ENCODE data around the gene RDH13.
"Not testable (repeated sequence)": the region's sequence is repeated elsewhere in the genome, so short reads cannot be mapped to it uniquely, and the experiment has no call there.

RDH13 gene

DNA sequence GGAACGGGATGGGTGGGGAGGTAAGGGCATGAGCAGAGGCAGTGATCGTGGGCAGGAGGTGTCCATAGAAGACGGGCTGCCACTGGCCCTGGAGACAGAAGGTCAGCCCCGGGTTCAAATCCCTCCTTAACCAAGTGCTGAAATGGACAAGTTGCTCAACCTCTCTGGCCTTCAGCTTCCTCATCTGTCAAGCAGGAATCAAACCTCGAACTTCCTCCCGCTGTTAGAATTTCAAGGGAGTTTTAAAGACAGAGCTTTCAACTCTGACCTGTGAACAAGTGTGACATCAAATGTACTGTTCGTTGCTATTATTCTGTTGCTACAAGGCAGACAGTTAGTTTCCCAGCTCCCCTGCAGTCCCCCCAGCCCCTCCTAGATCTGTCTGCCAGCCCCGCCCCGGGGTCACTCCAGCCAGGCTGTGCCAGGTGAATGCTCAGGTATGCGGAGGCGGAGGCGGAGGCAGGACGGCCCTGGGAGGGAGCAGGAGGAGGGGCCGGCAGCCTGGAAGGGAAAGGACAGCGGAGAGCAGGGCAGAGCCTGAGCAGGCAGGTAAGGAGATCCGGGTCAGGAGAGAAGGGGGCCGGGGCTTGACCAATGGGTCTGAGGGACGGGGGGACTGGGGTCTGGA, 12.5 kb upstream of the RDH13 start, which contains the start of gene EPS8L1:
Gene EPS8L1, plus strand, starts transcription at position 499 of the 628 bp plus-strand sequence. CDS start 576 bp downstream, outside the sequence.
- no peak for DNase-seq

DNA sequence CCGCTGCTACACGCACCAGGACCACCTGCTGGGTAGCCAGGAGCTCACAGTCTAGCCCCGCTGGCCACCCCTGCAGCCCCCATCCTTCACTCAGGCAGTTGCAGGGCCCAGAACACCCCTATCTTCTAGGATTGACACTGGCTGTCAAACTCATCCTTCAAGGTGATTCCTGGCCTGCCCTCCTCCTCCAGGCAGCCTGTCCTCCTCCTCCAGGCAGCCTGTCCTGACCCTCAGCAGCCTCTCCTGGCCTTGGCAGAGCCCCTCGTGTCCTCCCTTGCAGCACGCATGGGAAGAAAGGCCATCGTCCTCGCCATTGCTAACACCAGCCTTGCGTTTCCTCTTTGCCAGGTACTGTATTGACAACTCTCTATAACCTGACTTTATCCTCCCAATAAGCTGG, 9.0 kb upstream of the RDH13 start:
- DNase-seq, result no peak

DNA sequence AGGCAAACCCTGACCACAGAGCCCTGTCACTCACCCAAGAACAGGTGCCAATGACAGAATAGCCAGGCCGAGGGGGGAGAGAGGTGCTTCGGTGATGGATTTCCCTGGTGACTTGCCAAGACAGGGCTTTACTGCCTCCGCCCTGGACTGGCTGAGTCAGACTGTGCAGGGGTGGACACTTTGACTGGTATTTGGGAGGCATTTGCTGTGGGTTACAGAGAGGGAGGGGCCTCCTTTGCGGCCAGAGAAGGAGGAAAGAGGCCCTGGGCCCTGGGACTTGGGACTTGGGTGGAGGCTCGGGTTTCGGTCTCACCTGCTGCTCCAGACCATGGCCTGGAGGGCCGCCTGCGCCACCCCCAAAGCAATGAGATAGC, 8.2 kb upstream of the RDH13 start:
- DNase-seq, result no peak

DNA sequence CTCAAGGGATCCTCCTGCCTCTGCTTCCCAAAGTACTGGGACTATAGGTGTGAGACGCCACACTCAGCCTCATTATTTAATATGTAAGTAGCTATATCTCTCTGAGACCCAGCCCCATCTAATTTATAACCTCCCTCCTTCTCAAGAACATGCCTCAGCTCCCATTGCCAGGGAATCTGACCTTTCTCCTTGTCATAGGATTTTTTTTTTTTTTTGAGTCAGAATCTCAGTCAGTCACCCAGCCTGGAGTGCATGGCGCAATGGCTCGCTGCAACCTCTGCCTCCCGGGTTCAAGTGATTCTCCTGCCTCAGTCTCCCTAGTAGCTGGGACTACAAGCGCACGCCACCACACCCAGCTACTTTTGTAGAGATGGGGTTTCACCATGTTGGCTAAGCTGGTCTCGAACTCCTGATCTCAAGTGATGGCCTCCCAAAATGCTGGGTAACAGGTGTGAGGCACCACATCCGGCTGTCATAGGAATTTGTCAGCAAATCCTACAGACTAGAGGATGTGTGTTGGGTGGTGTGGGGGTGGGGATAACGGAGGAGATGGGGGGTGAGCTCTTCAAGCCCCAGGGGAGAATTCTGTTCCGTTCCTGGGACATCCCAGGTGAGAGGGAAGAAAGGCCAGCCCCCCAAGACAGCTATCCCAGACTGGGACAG, 7.6 kb upstream of the RDH13 start:
- DNase-seq, result no peak

DNA sequence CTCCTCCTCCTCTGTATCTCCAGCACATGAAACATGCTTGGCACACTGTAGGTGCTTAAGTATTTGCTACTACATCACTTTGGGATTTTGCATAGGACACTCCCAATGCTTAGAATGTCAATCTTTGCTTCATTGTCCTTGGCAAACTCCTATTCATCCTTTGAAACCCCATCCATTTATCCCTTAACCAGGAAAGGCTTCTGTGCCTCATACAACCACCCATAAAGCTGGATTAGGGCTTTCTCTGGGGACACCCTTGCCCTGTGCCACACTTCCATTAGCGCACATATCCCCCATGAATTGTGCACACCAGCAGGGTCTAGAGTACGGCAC, 6.9 kb upstream of the RDH13 start:
- no peak for DNase-seq

DNA sequence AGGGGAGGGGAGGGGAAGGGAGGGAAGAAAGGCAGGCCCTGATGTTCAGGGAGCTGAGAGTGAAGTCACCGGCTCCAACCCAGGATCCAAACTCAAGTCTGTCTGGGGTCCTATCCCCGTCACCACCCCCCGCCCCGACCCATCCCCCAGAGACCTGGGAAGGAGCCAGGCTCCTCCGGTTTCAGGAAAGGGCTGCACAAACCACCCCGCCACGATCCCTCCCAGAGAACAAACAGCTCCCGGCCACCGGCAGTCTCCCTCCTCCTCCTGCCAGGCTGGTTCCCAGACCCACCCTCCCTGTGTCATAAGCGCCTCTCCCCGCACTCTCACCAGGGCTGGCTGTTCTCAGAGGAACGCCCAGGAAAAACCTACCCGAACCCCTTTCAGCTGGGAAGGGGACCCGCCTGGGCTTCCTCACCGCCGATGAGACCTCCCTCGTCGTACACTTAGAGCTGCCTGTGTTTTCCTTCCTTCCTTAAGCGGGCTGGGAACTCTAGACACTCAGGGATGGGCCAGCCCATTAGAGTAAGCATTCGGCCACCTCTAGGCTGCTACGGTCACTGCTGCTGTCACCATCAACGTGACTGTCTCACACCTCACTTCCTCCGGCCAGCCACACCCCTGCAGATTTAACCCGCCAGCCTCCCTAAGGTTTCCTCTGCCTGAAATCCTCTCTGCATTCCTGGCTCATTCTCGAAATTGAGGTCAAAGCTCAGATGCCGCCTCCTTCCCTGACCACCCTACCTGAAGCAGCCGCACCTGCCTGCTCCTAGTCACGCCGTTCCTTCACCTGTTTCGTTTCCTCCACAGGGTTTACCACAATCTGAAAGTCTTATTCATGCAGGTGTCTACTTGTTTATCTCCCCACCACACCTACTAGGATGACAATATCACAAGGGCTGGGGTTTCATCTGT, 6.3 kb upstream of the RDH13 start:
- no peak for DNase-seq

DNA sequence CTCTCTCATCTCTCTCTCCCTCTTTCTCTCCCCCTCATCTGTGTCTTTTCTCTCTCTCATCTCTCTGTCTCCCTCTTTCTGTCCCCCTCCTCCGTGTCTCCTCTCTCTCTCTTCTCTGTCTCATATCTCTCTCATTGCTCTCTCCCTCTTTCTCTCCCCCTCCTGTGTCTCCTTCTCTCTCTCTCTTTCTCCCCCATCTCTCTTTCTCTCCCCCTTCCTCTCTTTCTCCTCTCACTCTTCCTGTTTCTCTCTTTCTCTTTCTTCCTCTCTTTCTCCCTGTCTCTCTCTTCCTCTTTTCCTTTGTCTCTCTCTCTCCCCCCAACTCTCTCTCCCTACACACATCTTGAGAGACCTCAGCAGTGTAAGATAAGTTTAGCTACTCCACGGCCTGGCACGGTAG, 4.9 kb upstream of the RDH13 start:
- DNase-seq, result no peak

DNA sequence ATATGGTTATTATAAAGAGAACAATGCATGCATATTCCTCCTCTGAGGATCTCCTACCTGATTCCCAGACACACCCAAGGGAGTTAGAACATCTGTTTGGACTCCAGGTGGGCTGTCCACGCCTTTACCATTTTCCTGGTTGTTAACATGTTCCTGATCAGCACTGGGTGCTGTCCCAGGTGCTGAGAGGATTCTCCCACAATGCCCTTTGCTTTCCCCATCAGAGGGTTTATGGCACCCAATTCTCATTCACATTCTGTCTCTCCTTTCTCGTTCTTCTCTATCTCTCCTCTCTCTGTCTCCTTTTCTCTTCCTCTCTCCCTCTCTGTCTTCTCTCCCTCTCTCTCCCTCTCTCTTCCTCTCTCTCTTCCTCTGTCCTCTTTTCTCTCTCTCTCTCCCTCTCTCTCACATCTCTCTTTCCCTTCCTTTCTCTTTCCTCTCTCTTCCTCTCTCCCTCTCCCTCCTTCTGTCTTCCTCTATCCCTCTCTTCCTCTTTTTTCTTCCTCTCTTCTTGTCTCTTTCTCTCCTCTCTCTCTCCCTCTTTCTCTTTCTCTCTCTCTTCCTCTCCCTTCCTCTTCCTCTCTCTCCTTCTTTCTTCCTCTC, 3.3 kb upstream of the RDH13 start:
- no peak for DNase-seq

DNA sequence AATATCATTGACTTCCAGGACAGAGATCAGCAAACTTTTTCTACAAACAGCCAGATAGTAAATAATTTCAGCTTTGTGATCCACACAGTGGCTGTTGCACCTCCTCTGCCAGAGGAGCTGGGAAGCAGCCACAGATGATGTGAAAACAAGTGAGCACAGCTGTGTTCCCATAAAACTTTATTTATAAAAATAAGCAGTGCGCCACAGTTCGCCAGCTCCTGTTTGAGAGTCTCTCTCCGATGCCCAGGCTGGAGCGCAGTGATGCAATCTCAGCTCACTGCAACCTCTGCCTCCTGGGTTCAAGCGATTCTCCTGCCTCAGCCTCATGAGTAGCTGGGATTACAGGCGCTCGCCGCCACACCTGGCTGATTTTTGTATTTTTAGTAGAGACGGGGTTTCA, 2.6 kb upstream of the RDH13 start:
- DNase-seq, result not testable (repeated sequence)

DNA sequence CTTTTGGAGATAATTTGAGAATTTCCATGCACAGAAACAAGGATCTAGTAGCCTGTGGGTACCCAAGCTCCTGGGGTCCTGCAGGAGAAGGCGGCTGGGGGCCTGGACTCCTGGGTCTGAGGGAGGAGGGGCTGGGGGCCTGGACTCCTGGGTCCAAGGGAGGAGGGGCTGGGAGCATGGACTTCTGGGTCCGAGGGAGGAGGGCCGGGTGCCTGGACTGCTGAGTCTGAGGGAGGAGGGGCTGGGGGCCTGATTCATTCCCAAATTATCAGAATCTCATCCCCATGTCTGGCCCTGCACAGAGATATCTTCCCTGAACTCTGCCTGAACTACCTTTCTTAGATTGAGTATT, 520 bp upstream of the RDH13 start:
- no peak for DNase-seq

DNA sequence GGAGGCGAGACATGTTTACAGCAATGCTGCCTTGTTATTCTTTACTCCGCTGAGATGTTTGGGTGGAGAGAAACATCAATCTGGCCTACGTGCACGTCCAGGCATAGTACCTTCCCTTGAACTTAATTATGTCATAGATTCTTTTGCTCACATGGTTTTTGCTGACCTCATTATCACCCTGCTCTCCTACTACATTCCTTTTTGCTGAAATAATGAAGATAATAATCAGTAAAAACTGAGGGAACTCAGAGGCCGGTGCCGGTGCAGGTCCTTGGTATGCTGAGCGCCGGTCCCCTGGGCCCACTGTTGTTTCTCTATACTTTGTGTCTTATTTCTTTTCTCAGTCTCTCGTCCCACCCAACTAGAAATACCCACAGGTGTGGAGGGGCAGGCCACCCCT, 2.7 kb downstream of the RDH13 start:
- DNase-seq, result not testable (repeated sequence)

DNA sequence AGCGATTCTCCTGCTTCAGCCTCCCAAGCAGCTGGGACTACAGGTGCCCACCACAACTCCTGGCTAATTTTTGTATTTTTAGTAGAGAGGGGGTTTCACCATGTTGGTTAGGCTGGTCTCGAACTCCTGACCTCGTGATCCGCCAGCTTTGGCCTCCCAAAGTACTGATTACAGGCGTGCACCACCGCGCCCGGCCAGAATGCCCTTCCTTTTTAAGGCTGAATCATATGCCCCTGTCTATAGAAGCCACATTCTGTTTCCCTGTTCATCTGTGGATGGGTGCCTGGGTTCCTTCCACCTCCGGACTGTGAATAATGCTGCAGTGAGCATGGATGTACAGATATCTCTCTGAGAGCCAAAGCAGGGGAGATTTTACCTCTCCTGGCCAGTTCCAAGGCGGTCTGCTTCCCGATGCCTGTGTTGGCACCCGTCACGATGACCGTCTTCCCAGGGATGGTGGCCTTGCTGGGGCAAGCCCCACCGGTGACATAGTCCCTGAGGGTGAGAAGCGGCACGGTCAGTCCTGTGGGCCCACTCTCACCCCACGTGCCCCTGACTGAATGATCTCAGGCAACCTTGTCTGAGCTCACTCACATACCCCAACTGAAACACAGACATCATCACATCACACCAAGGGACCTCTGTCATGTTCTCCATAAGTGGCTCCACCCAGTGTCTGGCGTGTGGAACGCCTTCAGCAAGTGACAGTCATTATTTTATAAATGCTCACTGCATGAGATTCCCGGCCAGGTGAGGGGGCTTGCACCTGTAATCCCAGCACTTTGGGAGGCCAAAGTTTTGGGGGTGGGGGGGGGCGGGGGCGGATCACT, 4.0 kb downstream of the RDH13 start:
- DNase-seq, result no peak

DNA sequence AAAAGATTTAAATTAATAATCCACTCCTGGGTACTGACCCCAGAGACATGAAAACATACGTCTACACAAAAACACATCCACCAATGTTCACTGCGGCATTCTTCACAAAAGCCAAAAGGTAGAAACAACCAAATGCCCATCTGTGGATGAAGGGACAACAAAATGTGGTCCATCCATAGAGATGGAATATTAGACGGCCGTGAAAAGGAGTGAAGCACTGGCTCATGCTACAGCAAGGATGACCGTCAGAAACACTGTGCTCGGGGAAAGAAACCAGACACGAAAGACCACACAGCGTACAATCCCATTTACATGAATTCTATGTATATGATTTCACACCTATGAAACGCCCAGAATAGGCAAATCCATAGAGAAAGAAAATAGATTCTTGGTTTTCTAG, 6.1 kb downstream of the RDH13 start:
- DNase-seq, result no peak

DNA sequence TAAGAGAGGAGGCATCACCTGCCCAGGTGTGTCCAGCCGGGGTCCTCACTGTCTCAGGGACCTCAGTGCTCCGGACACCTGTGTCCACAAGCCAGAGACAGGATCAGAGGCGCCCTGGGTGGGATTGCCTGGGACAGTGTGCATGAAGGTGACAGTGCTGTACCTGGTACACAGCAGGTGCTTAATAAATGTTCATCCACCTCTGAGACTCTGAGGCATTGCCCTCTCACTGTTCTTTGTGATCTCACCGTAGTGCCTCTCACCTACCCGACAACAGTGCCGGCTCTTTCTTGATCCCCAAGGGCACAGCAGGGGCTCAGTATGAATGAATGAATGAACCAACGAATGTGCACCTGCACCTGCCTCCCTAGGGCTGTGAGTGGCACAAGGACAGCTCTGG, 9.2 kb downstream of the RDH13 start:
- DNase-seq, result no peak

DNA sequence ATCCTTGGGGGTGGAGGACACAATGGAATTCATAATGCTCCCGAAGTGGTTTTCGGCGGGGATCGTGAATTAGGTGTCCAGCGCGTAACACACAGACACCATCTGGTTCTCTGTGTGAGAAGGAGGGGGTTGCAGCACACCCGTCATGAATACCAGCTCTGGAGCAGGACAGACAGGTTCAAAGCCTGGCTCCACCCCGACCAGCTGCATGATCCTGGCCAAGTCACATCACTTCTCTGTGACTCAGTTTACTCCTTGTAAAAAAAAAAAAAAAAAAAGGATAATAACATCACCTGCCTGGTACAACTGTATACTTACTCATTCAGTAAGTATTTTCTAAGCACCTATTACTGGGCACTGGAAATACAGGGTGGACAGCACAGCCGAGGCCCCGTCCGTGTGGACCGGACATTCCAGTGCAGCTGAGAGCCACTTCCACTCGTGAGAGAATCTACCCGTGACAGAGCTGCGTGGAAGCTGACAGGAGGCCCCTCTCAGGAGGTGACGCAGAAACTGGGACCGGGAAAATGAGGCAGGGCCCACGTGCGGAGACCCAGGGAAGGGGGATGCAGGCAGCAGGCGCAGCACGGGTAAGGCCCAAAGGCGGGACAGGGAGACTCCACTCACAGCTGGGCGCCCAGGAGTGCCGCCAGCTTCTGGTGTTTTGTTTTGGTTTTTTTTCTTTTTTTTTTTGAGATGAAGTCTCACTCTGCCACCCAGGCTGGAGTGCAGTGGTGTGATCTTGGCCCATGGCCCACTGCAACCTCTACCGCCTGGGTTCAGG, 12.0 kb downstream of the RDH13 start:
- DNase-seq, result no peak

DNA sequence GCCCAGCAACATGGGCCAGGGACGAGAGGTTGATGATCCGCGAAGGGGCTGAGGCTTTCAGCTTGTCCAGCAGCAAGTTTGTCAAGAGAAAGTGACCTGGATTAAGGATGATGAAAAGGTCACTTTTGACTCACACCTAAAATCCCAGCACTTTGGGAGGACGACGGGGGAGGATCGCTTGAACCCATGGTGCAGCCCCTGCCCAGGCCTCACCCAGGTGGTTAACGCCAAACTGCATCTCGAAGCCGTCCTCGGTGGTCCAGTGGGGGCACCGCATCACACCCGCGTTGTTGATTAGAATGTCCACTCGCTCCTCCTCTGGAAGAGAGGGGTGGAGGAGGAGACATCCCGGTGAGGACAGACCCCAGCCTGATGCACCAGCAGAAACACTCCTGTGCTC, 14.5 kb downstream of the RDH13 start:
- DNase-seq, result no peak

DNA sequence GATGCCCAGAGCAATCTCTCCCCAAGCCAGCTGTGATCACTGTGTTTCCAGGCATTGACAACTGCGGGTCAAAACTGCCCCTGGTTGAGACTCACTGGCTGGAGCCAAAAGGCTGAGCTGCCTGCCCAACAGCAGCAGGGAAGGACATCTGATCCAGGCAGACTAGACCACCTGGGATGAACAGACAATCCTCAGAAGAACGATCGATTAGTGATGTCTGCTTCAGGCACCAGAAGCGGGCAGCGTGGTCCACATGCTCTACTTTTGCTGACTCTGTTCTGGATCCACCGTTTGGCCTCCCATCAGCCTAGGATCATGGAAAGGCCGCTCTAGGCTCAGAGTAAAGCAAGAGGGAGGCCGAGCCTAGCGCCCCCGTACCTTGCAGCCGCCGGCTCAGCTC, 15.0 kb downstream of the RDH13 start:
- DNase-seq, result no peak

DNA sequence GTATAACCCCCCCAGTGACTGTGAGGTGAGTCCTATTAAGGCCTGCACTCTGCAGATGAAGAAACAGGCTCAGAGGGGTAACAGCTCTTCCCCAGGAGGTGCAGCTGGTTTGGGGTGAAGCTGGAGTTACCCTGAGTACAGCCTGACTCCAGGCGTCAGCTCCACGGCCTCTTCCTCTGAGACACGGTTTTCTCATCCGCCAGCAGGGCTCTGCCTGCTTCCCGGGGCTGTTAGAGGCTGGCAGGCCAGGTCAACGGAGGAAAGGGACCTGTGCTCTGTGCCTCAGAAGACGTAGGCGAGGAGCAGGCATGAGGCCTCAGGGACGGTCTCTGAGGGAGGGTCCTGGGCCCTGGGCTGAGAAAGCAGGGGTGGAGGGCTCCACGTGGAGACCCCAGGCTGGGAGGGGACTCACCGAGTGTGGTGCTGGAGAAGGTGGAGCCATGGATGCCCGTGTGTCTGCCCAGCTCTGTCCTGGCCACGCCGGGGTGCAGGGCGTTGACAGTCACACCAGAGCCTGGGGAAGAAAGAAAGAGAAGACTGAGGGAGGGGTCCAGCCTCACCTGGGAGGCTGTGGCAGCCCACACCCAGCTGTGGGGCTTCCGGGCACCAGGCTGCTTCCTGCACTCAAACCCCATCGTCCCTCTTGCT, 15.8 kb downstream of the RDH13 start:
- DNase-seq, result no peak

DNA sequence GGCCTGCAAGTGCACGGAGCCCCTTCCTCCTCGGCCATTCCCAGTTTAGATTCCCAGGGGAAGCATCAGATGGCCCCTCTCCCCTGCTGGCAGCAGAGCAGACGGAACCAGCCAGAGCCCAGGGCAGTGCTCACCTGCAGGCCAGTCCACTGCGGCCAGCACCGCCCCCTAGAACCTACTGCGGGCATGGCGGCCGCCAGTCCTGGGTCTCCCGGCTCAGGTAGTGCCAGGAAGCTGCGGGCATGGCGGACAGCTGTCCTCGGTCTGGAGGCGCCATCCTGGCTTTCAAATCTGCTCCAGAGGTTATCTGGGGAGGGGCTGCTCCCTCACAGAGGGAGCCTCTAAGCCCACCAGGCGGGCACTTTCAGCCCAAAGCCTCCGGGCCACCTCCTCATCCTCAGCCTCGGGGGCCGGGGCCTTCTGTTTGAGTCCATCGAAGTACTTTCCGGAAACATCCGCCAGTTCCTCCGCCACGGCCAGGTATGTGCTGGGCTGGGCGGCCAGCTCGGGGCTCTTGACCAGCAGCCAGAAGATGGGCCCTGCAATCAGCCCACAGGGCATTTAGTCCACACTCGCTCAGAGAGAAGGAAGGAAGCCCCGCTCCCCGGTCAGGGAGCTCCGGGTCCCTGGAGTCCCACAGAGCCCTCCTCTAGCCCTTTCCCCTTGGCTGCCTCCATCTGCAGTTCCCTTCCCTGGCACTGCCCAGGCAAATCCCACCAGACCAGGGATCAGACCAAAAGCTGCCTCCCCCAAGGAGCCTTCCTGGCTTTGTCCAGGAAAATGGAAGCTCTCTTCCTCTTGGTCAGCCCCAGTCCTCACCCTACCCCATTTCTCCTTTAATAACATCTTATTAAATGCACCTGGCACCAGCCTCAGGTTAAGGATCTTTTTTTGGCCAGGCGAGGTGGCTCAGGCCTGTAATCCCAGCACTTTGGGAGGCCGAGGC, 17.9 kb downstream of the RDH13 start:
- DNase-seq, result no peak

DNA sequence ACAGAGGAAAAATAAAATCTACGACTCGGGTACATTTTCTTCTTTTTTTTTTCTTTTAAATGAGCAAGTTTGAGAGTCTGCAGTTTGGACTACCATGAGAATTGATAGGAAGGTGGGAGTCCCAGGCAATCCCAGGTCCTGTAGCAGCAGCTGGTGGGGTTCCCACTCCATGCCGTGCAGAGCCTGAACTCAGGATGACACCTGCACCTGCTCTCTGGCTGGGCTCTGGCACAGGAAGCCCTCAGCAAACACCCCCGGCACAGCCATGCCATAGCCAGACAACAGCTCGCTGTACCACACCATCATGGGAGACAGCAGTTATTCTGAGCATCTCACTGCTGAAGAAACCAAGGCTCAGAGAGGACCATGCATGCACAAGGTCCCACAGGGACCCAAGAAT, 18.7 kb downstream of the RDH13 start:
- no peak for DNase-seq
